KOPT-K1 (cell line): ENCODE results near the gene PDE11A.
"Not testable (repeated sequence)": the region's sequence is repeated elsewhere in the genome, so short reads cannot be mapped to it uniquely, and the experiment has no call there.

Experiments
- H3K27ac ChIP-seq: fragments of 200-600 bp; sonication (generic); 2 replicates; pipeline ENCODE4 v1.5.1; 2016; ENCODE audit warnings: antibody characterized with exemption, mild to moderate bottlenecking, low read depth, low read length; ENCODE audit not compliant: poor library complexity, severe bottlenecking
- H3K36me3 ChIP-seq: fragments of 200-600 bp; sonication (generic); 2 replicates; pipeline ENCODE4 v1.5.1; 2017; ENCODE audit warnings: antibody characterized with exemption, mild to moderate bottlenecking, low read length, moderate library complexity; ENCODE audit not compliant: insufficient read depth
- H3K9me3 ChIP-seq: fragments of 200-600 bp; sonication (generic); 2 replicates; pipeline ENCODE4 v1.5.1; 2017; ENCODE audit warnings: antibody characterized with exemption, low read length, mild to moderate bottlenecking; ENCODE audit not compliant: insufficient read depth, poor library complexity, severe bottlenecking

Gene PDE11A

GRCh38 chr2:178088774-178089270 is 16.2 kb upstream of the PDE11A start:
- no peak overlapping the region for H3K27ac ChIP-seq
- no peaks in the 10 kb centered on the region for H3K9me3 ChIP-seq
- H3K36me3 ChIP-seq = no peaks in the 10 kb centered on the region

GRCh38 chr2:178084273-178084672 is 11.7 kb upstream of the PDE11A start:
- no peaks in the 10 kb centered on the region for H3K9me3 ChIP-seq
- no peaks in the 10 kb centered on the region for H3K36me3 ChIP-seq
- H3K27ac ChIP-seq = no peak overlapping the region

GRCh38 chr2:178082408-178083045 is 9.9 kb upstream of the PDE11A start:
- H3K27ac ChIP-seq = no peak overlapping the region
- no peaks in the 10 kb centered on the region for H3K36me3 ChIP-seq
- no peaks in the 10 kb centered on the region for H3K9me3 ChIP-seq

GRCh38 chr2:178079279-178079678 is 6.7 kb upstream of the PDE11A start:
- not testable (repeated sequence) for H3K36me3 ChIP-seq, H3K9me3 ChIP-seq, H3K27ac ChIP-seq

GRCh38 chr2:178076130-178076529 is 3.6 kb upstream of the PDE11A start:
- Histone ChIP-seq H3K27ac (no peak overlapping the region), H3K9me3 (no peaks in the 10 kb centered on the region)

GRCh38 chr2:178075006-178075326 is 2.4 kb upstream of the PDE11A start:
- Histone ChIP-seq H3K9me3 (no peaks in the 10 kb centered on the region), H3K27ac (no peak overlapping the region), H3K36me3 (no peaks in the 10 kb centered on the region)

More at GRCh38 chr2:178076130-178076529, 3.6 kb upstream of the PDE11A start:
- H3K36me3 ChIP-seq = no peaks in the 10 kb centered on the region

- Histone ChIP-seq H3K36me3 (no peaks in the 10 kb centered on the region), H3K27ac (no peak overlapping the region), H3K9me3 (no peaks in the 10 kb centered on the region)
Measured at GRCh38 chr2:178074123-178075005, 1.8 kb upstream of the PDE11A start.

GRCh38 chr2:178072000-178072382 is 586 bp downstream of the PDE11A start:
- no peaks in the 10 kb centered on the region for H3K36me3 ChIP-seq
- no peak overlapping the region for H3K27ac ChIP-seq
- H3K9me3 ChIP-seq = no peaks in the 10 kb centered on the region

- Histone ChIP-seq H3K27ac (no peak overlapping the region), H3K36me3 (no peaks in the 10 kb centered on the region), H3K9me3 (no peaks in the 10 kb centered on the region)
Measured at GRCh38 chr2:178070824-178071223, 1.8 kb downstream of the PDE11A start.

GRCh38 chr2:178069551-178069950 is 3.0 kb downstream of the PDE11A start:
- H3K27ac ChIP-seq = no peak overlapping the region
- H3K9me3 ChIP-seq = no peaks in the 10 kb centered on the region
- no peaks in the 10 kb centered on the region for H3K36me3 ChIP-seq

GRCh38 chr2:178068823-178069454 is 3.6 kb downstream of the PDE11A start:
- H3K27ac ChIP-seq = no peak overlapping the region
- H3K9me3 ChIP-seq = no peaks in the 10 kb centered on the region
- H3K36me3 ChIP-seq = no peaks in the 10 kb centered on the region

- Histone ChIP-seq H3K9me3 (no peaks in the 10 kb centered on the region), H3K27ac (no peak overlapping the region), H3K36me3 (no peaks in the 10 kb centered on the region)
Measured at GRCh38 chr2:178066890-178067669, 5.5 kb downstream of the PDE11A start.

- Histone ChIP-seq H3K9me3 (no peaks in the 10 kb centered on the region), H3K36me3 (no peaks in the 10 kb centered on the region), H3K27ac (no peak overlapping the region)
Measured at GRCh38 chr2:178066324-178066723, 6.3 kb downstream of the PDE11A start.

- Histone ChIP-seq H3K27ac (no peak overlapping the region), H3K9me3 (no peaks in the 10 kb centered on the region), H3K36me3 (no peaks in the 10 kb centered on the region)
Measured at GRCh38 chr2:178059681-178060080, 12.9 kb downstream of the PDE11A start.

GRCh38 chr2:178059111-178059510 is 13.5 kb downstream of the PDE11A start:
- Histone ChIP-seq H3K27ac (no peak overlapping the region), H3K36me3 (no peaks in the 10 kb centered on the region), H3K9me3 (no peaks in the 10 kb centered on the region)
